H1 (cell line): ENCODE measurements around the gene RFPL2. TPM values are rescaled to one million over a fixed set of nuclear protein-coding genes. Genes with fewer than 3 reads are reported as not detected.

Experiments used
- CTCF ChIA-PET: fragments of 300-600 bp; sonication (Branson Sonifier 250); formaldehyde crosslinking; loops from one replicate; lab custom pipeline; 2021; ENCODE audit not compliant: partially characterized antibody; lab: Charles Lee
- POLR2A ChIA-PET: fragments of 300-600 bp; sonication (Branson Sonifier 250); formaldehyde crosslinking; loops from one replicate; lab custom pipeline; 2021; ENCODE audit warnings: inconsistent platforms; ENCODE audit not compliant: partially characterized antibody; lab: Charles Lee
- DNase-seq, 2 experiments: peaks; one replicate each; pipeline versions ENCODE4 v3.0.0 to v3.0.0-alpha.2; 2010 to 2022; ENCODE audit warnings: low spot score in 2 of 2, low read depth in 1 of 2, mixed read lengths in 1 of 2
- FAIRE-seq: peaks from 2 replicates; lab custom pipeline; 2011; peaks lifted over from hg19 to GRCh38; lab: Jason Lieb, UNC
- H2AFZ ChIP-seq: 2 replicates; pipeline ENCODE4 v1.8.1; 2012; ENCODE audit warnings: low read length, inconsistent platforms
- H2AK5ac ChIP-seq: 2 replicates; pipeline ENCODE4 v1.6.1; 2013; ENCODE audit warnings: low read depth, low read length
- H2BK120ac ChIP-seq: replicated peaks from 2 replicates; pipeline ENCODE3; 2013; ENCODE audit warnings: low read depth, low read length, inconsistent platforms
- H2BK12ac ChIP-seq: 2 replicates; pipeline ENCODE4 v1.6.1; 2013; ENCODE audit warnings: low read depth, low read length
- H2BK15ac ChIP-seq: 2 replicates; pipeline ENCODE4 v1.6.1; 2013; ENCODE audit warnings: low read length
- H2BK20ac ChIP-seq: 2 replicates; pipeline ENCODE4 v1.6.1; 2013; ENCODE audit warnings: low read length
- H2BK5ac ChIP-seq: 2 replicates; pipeline ENCODE4 v1.6.1; 2013; ENCODE audit warnings: low read depth, low read length
- H3K14ac ChIP-seq: 2 replicates; pipeline ENCODE4 v1.6.1; 2013; ENCODE audit warnings: inconsistent platforms; ENCODE audit not compliant: insufficient read length
- H3K18ac ChIP-seq: 2 replicates; pipeline ENCODE4 v1.6.1; 2013; ENCODE audit warnings: low read length; ENCODE audit errors: extremely low read depth
- H3K23ac ChIP-seq: 2 replicates; pipeline ENCODE4 v1.6.1; 2013; ENCODE audit warnings: inconsistent platforms; ENCODE audit not compliant: insufficient read length
- H3K23me2 ChIP-seq: 2 replicates; pipeline ENCODE4 v1.6.1; 2013; ENCODE audit warnings: low read depth, low read length
- H3K27ac ChIP-seq: 2 replicates; pipeline ENCODE4 v1.6.1; 2011; ENCODE audit warnings: low read depth, low read length, inconsistent platforms
- H3K27me3 ChIP-seq, 4 experiments: replicated peaks in 1 of 4; 1 replicate in 1 of 4; 2 replicates in 3 of 4; pipeline versions ENCODE4 v1.6.1 to v1.8.1; 2011 to 2013; ENCODE audit warnings: low read length in 3 of 4, mild to moderate bottlenecking in 3 of 4, inconsistent platforms in 2 of 4, mixed read lengths in 2 of 4, moderate library complexity in 1 of 4; ENCODE audit not compliant: control insufficient read depth in 3 of 4, insufficient read depth in 3 of 4; ENCODE audit errors: extremely low read depth in 1 of 4
- H3K36me3 ChIP-seq, 4 experiments: 2 replicates each; pipeline versions ENCODE4 v1.6.1 to v1.8.1; 2011 to 2013; ENCODE audit warnings: mild to moderate bottlenecking in 4 of 4, low read length in 3 of 4, moderate library complexity in 2 of 4, control low read depth in 1 of 4, inconsistent platforms in 1 of 4; ENCODE audit not compliant: insufficient read depth in 4 of 4, control insufficient read depth in 2 of 4
- H3K4ac ChIP-seq: replicated peaks from 2 replicates; pipeline ENCODE3; 2013; ENCODE audit warnings: low read length, low read depth, mixed read lengths, inconsistent platforms; ENCODE audit not compliant: insufficient read length
- H3K4me1 ChIP-seq, 4 experiments: replicated peaks in 1 of 4; 1 replicate in 1 of 4; 2 replicates in 3 of 4; pipeline versions ENCODE4 v1.6.1 to v1.8.1; 2011 to 2013; ENCODE audit warnings: low read length in 3 of 4, inconsistent platforms in 2 of 4, mixed read lengths in 1 of 4; ENCODE audit not compliant: insufficient read depth in 4 of 4, control insufficient read depth in 3 of 4
- H3K4me2 ChIP-seq, 2 experiments: 2 replicates each; pipeline versions ENCODE4 v1.6.1 to v1.8.1; 2011 to 2013; ENCODE audit warnings: low read depth in 2 of 2, low read length in 2 of 2, control low read depth in 1 of 2, inconsistent platforms in 1 of 2, mild to moderate bottlenecking in 1 of 2; ENCODE audit not compliant: insufficient read depth in 1 of 2
- H3K4me3 ChIP-seq, 4 experiments: fragments of 200-600, 300-600 bp in 1 of 4; sonication (generic), shearing (Covaris generic), sonication (Bioruptor Twin) in 1 of 4; 2 replicates each; pipeline versions ENCODE4 v1.5.1 to v1.8.1; 2011 to 2016; ENCODE audit warnings: low read length in 4 of 4, low read depth in 3 of 4, control low read depth in 2 of 4, inconsistent platforms in 2 of 4, mild to moderate bottlenecking in 2 of 4, mixed read lengths in 1 of 4, moderate library complexity in 1 of 4; ENCODE audit not compliant: insufficient read depth in 2 of 4; ENCODE audit errors: extremely low read depth in 1 of 4
- H3K56ac ChIP-seq: replicated peaks from 2 replicates; pipeline ENCODE3; 2013; ENCODE audit warnings: low read depth, mild to moderate bottlenecking, mixed read lengths, low read length, inconsistent platforms; ENCODE audit not compliant: insufficient read length
- H3K79me1 ChIP-seq: 2 replicates; pipeline ENCODE4 v1.6.1; 2013; ENCODE audit warnings: low read depth, low read length, control low read depth
- H3K79me2 ChIP-seq, 2 experiments: 2 replicates each; pipeline versions ENCODE4 v1.6.1 to v1.8.1; 2012 to 2013; ENCODE audit warnings: low read length in 2 of 2, mild to moderate bottlenecking in 2 of 2, inconsistent platforms in 1 of 2; ENCODE audit not compliant: insufficient read depth in 2 of 2, control insufficient read depth in 1 of 2
- H3K9ac ChIP-seq, 4 experiments: replicated peaks in 1 of 4; 1 replicate in 1 of 4; 2 replicates in 3 of 4; pipeline versions ENCODE4 v1.6.1 to v1.8.1; 2011 to 2013; ENCODE audit warnings: low read depth in 3 of 4, low read length in 3 of 4, control low read depth in 2 of 4, mild to moderate bottlenecking in 2 of 4, moderate library complexity in 2 of 4, inconsistent platforms in 1 of 4; ENCODE audit errors: extremely low read depth in 1 of 4
- H3K9me3 ChIP-seq, 2 experiments: 2 replicates each; pipeline versions ENCODE4 v1.6.1 to v1.8.1; 2012 to 2013; ENCODE audit warnings: mild to moderate bottlenecking in 2 of 2, moderate library complexity in 2 of 2, control low read depth in 1 of 2, inconsistent platforms in 1 of 2, low read depth in 1 of 2, low read length in 1 of 2, mixed read lengths in 1 of 2; ENCODE audit not compliant: insufficient read depth in 2 of 2
- H4K20me1 ChIP-seq, 2 experiments: replicated peaks in 1 of 2; 2 replicates each; pipeline versions ENCODE3 to v1.8.1; 2011 to 2013; ENCODE audit warnings: inconsistent platforms in 2 of 2, low read length in 2 of 2, mild to moderate bottlenecking in 1 of 2; ENCODE audit not compliant: insufficient read depth in 2 of 2, control insufficient read depth in 1 of 2
- H4K5ac ChIP-seq: 2 replicates; pipeline ENCODE4 v1.6.1; 2013; ENCODE audit warnings: low read length, low read depth, mixed read lengths, inconsistent platforms; ENCODE audit not compliant: insufficient read length
- H4K8ac ChIP-seq: 2 replicates; pipeline ENCODE4 v1.8.0; 2013; ENCODE audit warnings: mild to moderate bottlenecking, moderate library complexity, low read length, inconsistent platforms; ENCODE audit not compliant: insufficient read depth; ENCODE audit errors: extremely low read depth
- H4K91ac ChIP-seq: replicated peaks from 2 replicates; pipeline ENCODE3; 2013; ENCODE audit warnings: low read length, mixed read lengths, inconsistent platforms; ENCODE audit not compliant: insufficient read length
- BRCA1 ChIP-seq: IDR thresholded peaks from 2 replicates; pipeline ENCODE4 v1.6.1; 2012; ENCODE audit warnings: low read depth, low read length, improper control_type of control experiment
- CBX5 ChIP-seq: fragments of 300-800, 300-1000 bp; sonication (generic); IDR thresholded peaks from 2 replicates; pipeline ENCODE4 v1.7.1; 2016; ENCODE audit warnings: antibody characterized with exemption, low read length, low read depth
- CHD2 ChIP-seq: IDR thresholded peaks from 2 replicates; pipeline ENCODE4 v1.6.1; 2012; ENCODE audit warnings: low read length, improper control_type of control experiment
- GABPA ChIP-seq: IDR thresholded peaks from 2 replicates; pipeline ENCODE4 v1.6.1; 2011; ENCODE audit warnings: mild to moderate bottlenecking, low read length, moderate library complexity, borderline replicate concordance; ENCODE audit not compliant: insufficient read depth
- KDM1A ChIP-seq: fragments of 200-600, 300-600 bp; sonication (generic); IDR thresholded peaks from 2 replicates; pipeline ENCODE4 v1.7.1; 2016; ENCODE audit warnings: mild to moderate bottlenecking, low read length, borderline replicate concordance
- POLR2A ChIP-seq, 2 experiments: IDR thresholded peaks; 1 replicate in 1 of 2; 2 replicates in 1 of 2; pipeline ENCODE4 v1.6.1; 2011; ENCODE audit warnings: low read depth in 2 of 2, low read length in 2 of 2, mild to moderate bottlenecking in 2 of 2; ENCODE audit errors: control extremely low read depth in 1 of 2
- WGBS, 2 experiments: shearing (Covaris generic) in 1 of 2; methylation state at CpG; one replicate each; pipeline versions ENCODE4 v1.1.6 to v1.1.7; 2013 to 2015; ENCODE audit warnings: low lambda C conversion rate in 2 of 2, mixed read lengths in 2 of 2, inconsistent platforms in 1 of 2, low coverage in 1 of 2, missing lambda C conversion rate in 1 of 2; ENCODE audit not compliant: insufficient replicate concordance in 2 of 2, insufficient coverage in 1 of 2, insufficient read length in 1 of 2; ENCODE audit errors: extremely low coverage in 1 of 2, missing lambda C conversion rate in 1 of 2; 5-methylcytosine and 5-hydroxymethylcytosine counted together
- polyA plus RNA-seq, 7 experiments: library from polyadenylated mRNA; depleted of rRNA in 3 of 7; stranded (reverse) in 5 of 7; unstranded in 2 of 7; fragments of >200 nt in 5 of 7; fragments of 200-250 nt in 2 of 7; gene quantifications; 1 replicate in 5 of 7; 2 replicates in 1 of 7; 4 replicates in 1 of 7; pipeline versions ENCODE4 v1.2.1 to v1.2.3, GENCODE V29; 2011 to 2013; ENCODE audit warnings: missing spikeins in 2 of 7, mixed read lengths in 2 of 7
- total RNA-seq: library from RNA; stranded (reverse); fragmentation: NEBNext Ultra II Directional; extraction: Animal tissue kit (Norgen Biotek cat#: 25700); gene quantifications from 2 replicates; pipeline ENCODE4 v1.2.1, GENCODE V29; 2021
- TF ChIP-seq, protein P1 (sequence below): IDR thresholded peaks from 2 replicates; pipeline ENCODE4 v1.6.1; 2012; ENCODE audit warnings: low read length, inconsistent platforms

The RFPL2 gene
- total and polyA plus RNA-seq, 2 of the 8 experiments (the other 6 are each of a cell fraction or from before 2014, with no cell fraction given), result 0.15 to 0.19 TPM

GRCh38 chr22:32244547-32244946, 39.7 kb upstream of the RFPL2 start:
- no peak overlapping the region for H4K91ac ChIP-seq
- H3K79me1 ChIP-seq, result no peaks in the 10 kb centered on the region; the same call in 1 of the 2 replicates
- POLR2A ChIA-PET, result no interaction called here
- no peaks in the 10 kb centered on the region for H3K36me3 ChIP-seq
- H3K18ac ChIP-seq, result no peak overlapping the region
- no peak for TF ChIP-seq BRCA1
- TF ChIP-seq CBX5, result no peak
- no peak for TF ChIP-seq GABPA
- no peak for TF ChIP-seq POLR2A (IDR thresholded peaks at IDR 0.05; ENCODE audit: control extremely low read depth in 1 of 2, low read depth in 2 of 2, low read length in 2 of 2)
- TF ChIP-seq KDM1A, result no peak
- TF ChIP-seq, protein P1, sequence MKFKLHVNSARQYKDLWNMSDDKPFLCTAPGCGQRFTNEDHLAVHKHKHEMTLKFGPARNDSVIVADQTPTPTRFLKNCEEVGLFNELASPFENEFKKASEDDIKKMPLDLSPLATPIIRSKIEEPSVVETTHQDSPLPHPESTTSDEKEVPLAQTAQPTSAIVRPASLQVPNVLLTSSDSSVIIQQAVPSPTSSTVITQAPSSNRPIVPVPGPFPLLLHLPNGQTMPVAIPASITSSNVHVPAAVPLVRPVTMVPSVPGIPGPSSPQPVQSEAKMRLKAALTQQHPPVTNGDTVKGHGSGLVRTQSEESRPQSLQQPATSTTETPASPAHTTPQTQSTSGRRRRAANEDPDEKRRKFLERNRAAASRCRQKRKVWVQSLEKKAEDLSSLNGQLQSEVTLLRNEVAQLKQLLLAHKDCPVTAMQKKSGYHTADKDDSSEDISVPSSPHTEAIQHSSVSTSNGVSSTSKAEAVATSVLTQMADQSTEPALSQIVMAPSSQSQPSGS, result no peak
- no peak for TF ChIP-seq CHD2
- no peak overlapping the region for H2AFZ ChIP-seq
- no peak overlapping the region for H3K4ac ChIP-seq
- DNase-seq, result no peak
- H3K23ac ChIP-seq, result no peak overlapping the region
- H3K27me3 ChIP-seq, result no peaks in the 10 kb centered on the region
- no peak overlapping the region for H2BK5ac ChIP-seq
- H3K56ac ChIP-seq, result no peak overlapping the region
- H2AK5ac ChIP-seq, result no peak overlapping the region
- no peak overlapping the region for H2BK15ac ChIP-seq
- H4K20me1 ChIP-seq, result no peaks in the 10 kb centered on the region
- H3K4me1 ChIP-seq, result no peaks in the 10 kb centered on the region
- CTCF ChIA-PET, result interaction anchor here (0.7 kb wide), 1 partner anchor 22 kb away, joined by 3 read pairs; no protein-coding TSS in a partner anchor
- no peak overlapping the region for H3K9ac ChIP-seq
- H3K9me3 ChIP-seq, result no peaks in the 10 kb centered on the region
- H3K79me2 ChIP-seq, result no peaks in the 10 kb centered on the region
- H4K8ac ChIP-seq, result no peak overlapping the region
- H3K23me2 ChIP-seq, result no peaks in the 10 kb centered on the region
- no peak overlapping the region for H2BK120ac ChIP-seq
- no peak for FAIRE-seq
- no peak overlapping the region for H3K4me3 ChIP-seq
- H2BK12ac ChIP-seq, result no peak overlapping the region
- no peak overlapping the region for H3K4me2 ChIP-seq
- H4K5ac ChIP-seq, result no peak overlapping the region
- H3K14ac ChIP-seq, result no peak overlapping the region
- H3K27ac ChIP-seq, result no peak overlapping the region
- WGBS, 2 experiments, result 89% methylated on average over 1 of the region's 1 CpG; no CpG with 5 or more reads in 1 of the 2 experiments
- no peak overlapping the region for H2BK20ac ChIP-seq
